Measurements from ENCODE around the gene ROBO1.

DNA sequence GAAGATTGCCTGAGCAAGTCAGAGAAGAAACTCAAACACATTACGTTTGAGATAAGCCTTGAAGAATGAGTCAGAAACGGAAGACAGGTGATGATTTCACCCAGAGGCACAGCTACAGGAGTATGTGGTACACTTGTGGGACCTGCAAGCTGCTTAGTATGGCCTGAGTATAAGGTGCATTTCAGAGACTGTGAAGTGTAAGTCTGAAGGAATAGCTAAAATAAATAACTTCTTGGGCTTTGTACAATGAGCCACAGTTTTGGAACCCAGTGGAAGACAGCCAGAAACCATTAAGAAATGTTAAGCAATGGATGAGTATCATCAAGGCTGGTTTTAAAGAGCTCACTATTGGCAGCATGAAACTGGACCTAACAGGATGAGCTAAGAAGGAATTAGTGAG is 826.2 kb downstream of the ROBO1 start:
- TF ChIP-seq, protein P1, sequence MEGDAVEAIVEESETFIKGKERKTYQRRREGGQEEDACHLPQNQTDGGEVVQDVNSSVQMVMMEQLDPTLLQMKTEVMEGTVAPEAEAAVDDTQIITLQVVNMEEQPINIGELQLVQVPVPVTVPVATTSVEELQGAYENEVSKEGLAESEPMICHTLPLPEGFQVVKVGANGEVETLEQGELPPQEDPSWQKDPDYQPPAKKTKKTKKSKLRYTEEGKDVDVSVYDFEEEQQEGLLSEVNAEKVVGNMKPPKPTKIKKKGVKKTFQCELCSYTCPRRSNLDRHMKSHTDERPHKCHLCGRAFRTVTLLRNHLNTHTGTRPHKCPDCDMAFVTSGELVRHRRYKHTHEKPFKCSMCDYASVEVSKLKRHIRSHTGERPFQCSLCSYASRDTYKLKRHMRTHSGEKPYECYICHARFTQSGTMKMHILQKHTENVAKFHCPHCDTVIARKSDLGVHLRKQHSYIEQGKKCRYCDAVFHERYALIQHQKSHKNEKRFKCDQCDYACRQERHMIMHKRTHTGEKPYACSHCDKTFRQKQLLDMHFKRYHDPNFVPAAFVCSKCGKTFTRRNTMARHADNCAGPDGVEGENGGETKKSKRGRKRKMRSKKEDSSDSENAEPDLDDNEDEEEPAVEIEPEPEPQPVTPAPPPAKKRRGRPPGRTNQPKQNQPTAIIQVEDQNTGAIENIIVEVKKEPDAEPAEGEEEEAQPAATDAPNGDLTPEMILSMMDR (IDR thresholded peaks at IDR 0.05; ENCODE audit: low read length): no peak
- TF ChIP-seq EZH2 (optimal IDR thresholded peaks at IDR 0.05; ENCODE audit: low read depth, low read length) (no peak), EZH2phosphoT487 (IDR thresholded peaks at IDR 0.05; ENCODE audit: low read length) (no peak)

Data from MM.1S (cell line).